Liver (tissue), 3 donors: ENCODE data around the gene PLA2G6.

Experiments
- ATF3 ChIP-seq: IDR thresholded peaks from 2 replicates; pipeline ENCODE4 v1.6.1; 2016; ENCODE audit warnings: antibody characterized with exemption
- CTCF ChIP-seq: fragments of 150-350 bp; IDR thresholded peaks from 2 replicates; pipeline ENCODE4 v1.5.1; 2017; ENCODE audit warnings: improper control_type of control experiment, low read depth, low read length; ENCODE audit not compliant: missing input control
- GABPA ChIP-seq, 2 donors: IDR thresholded peaks in 1 of 2; conservative IDR thresholded peaks in 1 of 2; 2 replicates each; pipeline ENCODE4 v1.6.1; 2016; ENCODE audit warnings: antibody characterized with exemption in 2 of 2, mild to moderate bottlenecking in 1 of 2, moderate library complexity in 1 of 2
- JUND ChIP-seq, 2 donors: IDR thresholded peaks; 2 replicates each; pipeline ENCODE4 v1.6.1; 2016; ENCODE audit warnings: antibody characterized with exemption in 2 of 2
- RAD21 ChIP-seq, 2 donors: IDR thresholded peaks; 2 replicates each; pipeline ENCODE4 v1.6.1; 2016; ENCODE audit warnings: antibody characterized with exemption in 2 of 2, mild to moderate bottlenecking in 2 of 2
- REST ChIP-seq: IDR thresholded peaks from 2 replicates; pipeline ENCODE4 v1.6.1; 2016; ENCODE audit warnings: antibody characterized with exemption, mild to moderate bottlenecking
- TAF1 ChIP-seq: conservative IDR thresholded peaks from 2 replicates; pipeline ENCODE4 v1.6.1; 2016; ENCODE audit warnings: antibody characterized with exemption, mild to moderate bottlenecking
- donor health status: healthy.
- donor health status: healthy.

- TF ChIP-seq JUND (IDR thresholded peaks at IDR 0.05) (no peak), ATF3 (no peak), REST (no peak), CTCF (no peak), GABPA (IDR thresholded peaks at IDR 0.05 in 1 of 2, conservative IDR thresholded peaks at IDR 0.05 in 1 of 2) (no peak), TAF1 (no peak), RAD21 (IDR thresholded peaks at IDR 0.05) (no peak)
Measured at GRCh38 chr22:38132794-38133193, 48.8 kb downstream of the PLA2G6 start.
